Renal pelvis (tissue), 4 donors: Measurements from ENCODE around the gene CFAP210. TPM values are rescaled to one million over a fixed set of nuclear protein-coding genes. Genes with fewer than 3 reads are reported as not detected.

ENCODE experiments used
- DNase-seq: peaks from one replicate; pipeline ENCODE4 v3.0.0-alpha.2; 2013
- polyA plus RNA-seq, 3 donors: library from polyadenylated mRNA; unstranded; fragments of 120-200 nt; gene quantifications; one replicate each; pipeline ENCODE4 v1.2.1, GENCODE V29; 2013; ENCODE audit not compliant: insufficient read length in 3 of 3

CFAP210 gene
- polyA plus RNA-seq, 3 donors, result 2.6 to 3.9 (median 3.3) TPM

- DNase-seq, result no peak
Observed at GRCh38 chr2:169673921-169674320, 20.3 kb downstream of the CFAP210 start.

GRCh38 chr2:169673106-169673505, 21.1 kb downstream of the CFAP210 start:
- no peak for DNase-seq

GRCh38 chr2:169672406-169672805, 21.8 kb downstream of the CFAP210 start:
- no peak for DNase-seq

- DNase-seq, result no peak
Observed at GRCh38 chr2:169670937-169671336, 23.3 kb downstream of the CFAP210 start.

GRCh38 chr2:169670215-169670651, 24.0 kb downstream of the CFAP210 start:
- DNase-seq, result no peak

- no peak for DNase-seq
Observed at GRCh38 chr2:169667583-169667982, 26.6 kb downstream of the CFAP210 start.

- DNase-seq, result no peak
Observed at GRCh38 chr2:169664978-169665930, 29.0 kb downstream of the CFAP210 start.

- DNase-seq, result no peak
Observed at GRCh38 chr2:169664600-169664977, 29.6 kb downstream of the CFAP210 start.

GRCh38 chr2:169663247-169663646, 31.0 kb downstream of the CFAP210 start:
- DNase-seq, result no peak

- no peak for DNase-seq
Observed at GRCh38 chr2:169662744-169663143, 31.5 kb downstream of the CFAP210 start.

- no peak for DNase-seq
Observed at GRCh38 chr2:169661265-169661664, 32.9 kb downstream of the CFAP210 start.

GRCh38 chr2:169659320-169659719, 34.9 kb downstream of the CFAP210 start:
- no peak for DNase-seq

- DNase-seq, result no peak
Observed at GRCh38 chr2:169658877-169659276, 35.3 kb downstream of the CFAP210 start.

- no peak for DNase-seq
Observed at GRCh38 chr2:169656164-169656563, 38.0 kb downstream of the CFAP210 start.

- DNase-seq, result no peak
Observed at GRCh38 chr2:169653636-169654035, 40.6 kb downstream of the CFAP210 start.

GRCh38 chr2:169649278-169649677, 44.9 kb downstream of the CFAP210 start:
- no peak for DNase-seq

- no peak for DNase-seq
Observed at GRCh38 chr2:169647496-169647895, 46.7 kb downstream of the CFAP210 start.

GRCh38 chr2:169644173-169644572, 50.0 kb downstream of the CFAP210 start:
- DNase-seq, result no peak

- no peak for DNase-seq
Observed at GRCh38 chr2:169641464-169641863, 52.7 kb downstream of the CFAP210 start.

GRCh38 chr2:169640104-169640503, 54.1 kb downstream of the CFAP210 start:
- DNase-seq, result no peak

GRCh38 chr2:169637620-169638019, 56.6 kb downstream of the CFAP210 start:
- no peak for DNase-seq

GRCh38 chr2:169636440-169637097, 57.6 kb downstream of the CFAP210 start:
- no peak for DNase-seq

- DNase-seq, result no peak
Observed at GRCh38 chr2:169625781-169626180, 68.4 kb downstream of the CFAP210 start.
